22Rv1 (cell line): ENCODE data around the gene PDP2.

Experiments used
- CTCF ChIP-seq: fragments of 450-650 bp; IDR thresholded peaks from 2 replicates; pipeline ENCODE4 v1.5.1; 2017; ENCODE audit warnings: mild to moderate bottlenecking
- ZFX ChIP-seq: fragments of 450-650 bp; IDR thresholded peaks from 2 replicates; pipeline ENCODE4 v1.6.1; 2017; ENCODE audit warnings: antibody characterized with exemption, borderline replicate concordance

DNA sequence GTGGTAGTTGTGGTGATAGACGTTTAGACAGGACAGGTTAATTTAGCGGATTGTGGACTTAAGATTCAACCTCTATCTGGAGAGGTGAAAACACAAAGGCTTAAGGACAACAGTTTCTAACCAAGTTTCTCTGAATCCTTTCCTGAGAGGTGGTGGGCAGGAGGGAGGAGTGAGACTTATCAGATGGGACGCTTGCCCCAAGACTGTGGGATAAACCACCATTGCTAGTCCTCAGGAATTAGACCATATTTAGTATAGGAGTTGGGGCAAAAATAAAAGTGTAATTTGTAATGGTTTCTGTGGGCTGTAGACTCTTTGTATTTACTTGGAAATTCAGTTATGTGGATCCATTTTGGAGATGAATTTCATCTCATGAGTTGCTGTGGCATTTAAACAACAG is 6.6 kb downstream of the PDP2 start:
- no peak for TF ChIP-seq CTCF
- no peak for TF ChIP-seq ZFX
